CD4-positive, CD25-positive, alpha-beta regulatory T cell (primary cell): Measurements from ENCODE around the gene CORO2A. TPM values are rescaled to one million over a fixed set of nuclear protein-coding genes. Genes with fewer than 3 reads are reported as not detected.

Source experiments
- ATAC-seq, 2 donors: fragments of 150-1000 bp; cut with Tn5 transposase; one replicate each; pipeline ENCODE4 v1.10.0; 2021; ENCODE audit warnings: low read depth in 2 of 2, moderate number of reproducible peaks in 2 of 2, moderate library complexity in 1 of 2
- DNase-seq, 3 donors: peaks; one replicate each; pipeline versions ENCODE4 v3.0.0 to v3.0.0-alpha.2; 2012 to 2022; ENCODE audit warnings: mixed read lengths in 1 of 3
- H3K27ac ChIP-seq: one replicate; pipeline ENCODE4 v1.7.0; 2013; ENCODE audit warnings: mild to moderate bottlenecking, low read length; ENCODE audit not compliant: insufficient read depth, poor library complexity, severe bottlenecking
- H3K27me3 ChIP-seq: one replicate; pipeline ENCODE4 v1.7.0; 2013; ENCODE audit warnings: low read length; ENCODE audit not compliant: control insufficient read depth, insufficient read depth
- H3K36me3 ChIP-seq: one replicate; pipeline ENCODE4 v1.7.0; 2013; ENCODE audit warnings: mild to moderate bottlenecking, low read length, moderate library complexity; ENCODE audit not compliant: control insufficient read depth, insufficient read depth
- H3K4me1 ChIP-seq: 2 replicates; pipeline ENCODE4 v1.7.0; 2013; ENCODE audit warnings: mild to moderate bottlenecking, low read length; ENCODE audit not compliant: insufficient read depth, control insufficient read depth, poor library complexity, severe bottlenecking
- H3K4me3 ChIP-seq: one replicate; pipeline ENCODE4 v1.7.0; 2013; ENCODE audit warnings: low read depth, mild to moderate bottlenecking, low read length, moderate library complexity
- H3K9me3 ChIP-seq, 2 experiments: 1 replicate in 1 of 2; 2 replicates in 1 of 2; pipeline ENCODE4 v1.7.0; 2013; ENCODE audit warnings: low read length in 2 of 2, mild to moderate bottlenecking in 1 of 2, moderate library complexity in 1 of 2; ENCODE audit not compliant: control insufficient read depth in 2 of 2
- H3K27ac Mint-ChIP-seq, 3 donors: one replicate each; pipeline ENCODE4 v1.8.0; 2020 to 2022; ENCODE audit warnings: mild to moderate bottlenecking in 3 of 3, mixed read lengths in 3 of 3, moderate library complexity in 2 of 3
- H3K27me3 Mint-ChIP-seq: one replicate; pipeline ENCODE4 v1.8.0; 2022; ENCODE audit warnings: mild to moderate bottlenecking, mixed read lengths
- H3K36me3 Mint-ChIP-seq: one replicate; pipeline ENCODE4 v1.8.0; 2020; ENCODE audit warnings: mixed read lengths
- H3K4me1 Mint-ChIP-seq, 4 donors: one replicate each; pipeline ENCODE4 v1.8.0; 2020 to 2022; ENCODE audit warnings: mixed read lengths in 4 of 4, mild to moderate bottlenecking in 1 of 4
- H3K4me3 Mint-ChIP-seq, 4 donors: one replicate each; pipeline ENCODE4 v1.8.0; 2020 to 2022; ENCODE audit warnings: mild to moderate bottlenecking in 4 of 4, mixed read lengths in 4 of 4, moderate library complexity in 3 of 4
- H3K9me3 Mint-ChIP-seq, 7 donors: one replicate each; pipeline ENCODE4 v1.8.0; 2020 to 2022; ENCODE audit warnings: mixed read lengths in 7 of 7, mild to moderate bottlenecking in 3 of 7, moderate library complexity in 2 of 7
- polyA plus RNA-seq, 4 donors: library from polyadenylated mRNA; unstranded; fragments of 300-500 nt; fragmentation: Illumina TruSeq; gene quantifications; one replicate each; pipeline ENCODE4 v1.2.3, GENCODE V29; 2021
- total RNA-seq: library from RNA; stranded (reverse); gene quantifications from one replicate; pipeline ENCODE4 v1.2.3, GENCODE V29; 2022

Gene CORO2A
- total and polyA plus RNA-seq, 5 donors from 2014 or later = 13.4 to 27.0 (median 14.1) TPM

GRCh38 chr9:98187926-98188325 is 4.5 kb downstream of the CORO2A start:
- Histone ChIP-seq H3K27me3 (no peaks in the 10 kb centered on the region), H3K27ac (no peak overlapping the region), H3K9me3 (no peaks in the 10 kb centered on the region), H3K36me3 (peaks cover 5% of the 10 kb centered on the region), H3K4me1 (peaks cover 46% of the 10 kb centered on the region), H3K4me3 (no peak overlapping the region)
- no peaks in the 10 kb centered on the region for H3K27me3 Mint-ChIP-seq
- peak overlapping the region in 2 of 3 donors; percentile 36 to 58 for H3K27ac Mint-ChIP-seq
- no peaks in the 10 kb centered on the region for H3K9me3 Mint-ChIP-seq
- peaks cover 5% of the 10 kb centered on the region for H3K36me3 Mint-ChIP-seq
- ATAC-seq (no peak), DNase-seq (no peak)
- peak overlapping the region in 3 of 4 donors; percentile 12 to 48 (median 29) for H3K4me3 Mint-ChIP-seq
- peaks cover 22 to 79% (median 49%) of the 10 kb centered on the region in 4 donors for H3K4me1 Mint-ChIP-seq

- Histone ChIP-seq H3K27ac (no peak overlapping the region), H3K4me1 (peaks cover 43% of the 10 kb centered on the region), H3K36me3 (peaks cover 5% of the 10 kb centered on the region), H3K4me3 (no peak overlapping the region), H3K9me3 (no peaks in the 10 kb centered on the region), H3K27me3 (no peaks in the 10 kb centered on the region)
- peaks cover 11% of the 10 kb centered on the region for H3K36me3 Mint-ChIP-seq
- H3K4me3 Mint-ChIP-seq = no peak overlapping the region
- no peaks in the 10 kb centered on the region for H3K9me3 Mint-ChIP-seq
- DNase-seq (no peak), ATAC-seq (no peak)
- H3K27ac Mint-ChIP-seq = peak overlapping the region in 2 of 3 donors; percentile 60 to 67
- peaks cover 28 to 90% (median 59%) of the 10 kb centered on the region in 4 donors for H3K4me1 Mint-ChIP-seq
- H3K27me3 Mint-ChIP-seq = no peaks in the 10 kb centered on the region
Measured at GRCh38 chr9:98186236-98186635, 6.2 kb downstream of the CORO2A start.

- no peaks in the 10 kb centered on the region for H3K27me3 Mint-ChIP-seq
- DNase-seq (no peak), ATAC-seq (no peak)
- Histone ChIP-seq H3K4me3 (no peak overlapping the region), H3K27ac (no peak overlapping the region), H3K27me3 (no peaks in the 10 kb centered on the region), H3K36me3 (peaks cover 5% of the 10 kb centered on the region), H3K4me1 (peaks cover 38% of the 10 kb centered on the region), H3K9me3 (no peaks in the 10 kb centered on the region)
- no peaks in the 10 kb centered on the region for H3K9me3 Mint-ChIP-seq
- H3K4me3 Mint-ChIP-seq = peak overlapping the region in 2 of 4 donors; percentile 16 to 43
- peaks cover 28 to 90% (median 58%) of the 10 kb centered on the region in 4 donors for H3K4me1 Mint-ChIP-seq
- H3K36me3 Mint-ChIP-seq = peaks cover 11% of the 10 kb centered on the region
- H3K27ac Mint-ChIP-seq = peak overlapping the region in 2 of 3 donors; percentile 60 to 79
Measured at GRCh38 chr9:98185611-98186171, 6.7 kb downstream of the CORO2A start.

- DNase-seq (no peak), ATAC-seq (no peak)
- Histone ChIP-seq H3K27ac (no peak overlapping the region), H3K27me3 (no peaks in the 10 kb centered on the region), H3K4me3 (no peak overlapping the region), H3K36me3 (peaks cover 5% of the 10 kb centered on the region), H3K9me3 (no peaks in the 10 kb centered on the region), H3K4me1 (peaks cover 32% of the 10 kb centered on the region)
- Mint-ChIP-seq H3K4me3 (peak overlapping the region in 3 of 4 donors; percentile 16 to 68 (median 53)), H3K27ac (peak overlapping the region in 2 of 3 donors; percentile 60 to 79), H3K36me3 (peaks cover 17% of the 10 kb centered on the region), H3K4me1 (peaks cover 29 to 90% (median 61%) of the 10 kb centered on the region in 4 donors), H3K27me3 (no peaks in the 10 kb centered on the region), H3K9me3 (no peaks in the 10 kb centered on the region)
Measured at GRCh38 chr9:98185021-98185567, 7.3 kb downstream of the CORO2A start.

GRCh38 chr9:98184326-98184725 is 8.1 kb downstream of the CORO2A start:
- Mint-ChIP-seq H3K36me3 (peaks cover 19% of the 10 kb centered on the region), H3K9me3 (no peaks in the 10 kb centered on the region), H3K27ac (peak overlapping the region in 1 of 3 donors; percentile 79), H3K27me3 (no peaks in the 10 kb centered on the region), H3K4me3 (peak overlapping the region in 1 of 4 donors; percentile 53), H3K4me1 (peaks cover 29 to 90% (median 61%) of the 10 kb centered on the region in 4 donors)
- Histone ChIP-seq H3K36me3 (peaks cover 5% of the 10 kb centered on the region), H3K27me3 (no peaks in the 10 kb centered on the region), H3K4me1 (peaks cover 26% of the 10 kb centered on the region), H3K4me3 (no peak overlapping the region), H3K27ac (no peak overlapping the region), H3K9me3 (no peaks in the 10 kb centered on the region)
- no peak for DNase-seq
- ATAC-seq = no peak

GRCh38 chr9:98182889-98183599 is 9.4 kb downstream of the CORO2A start:
- DNase-seq (no peak), ATAC-seq (no peak)
- Mint-ChIP-seq H3K36me3 (peaks cover 17% of the 10 kb centered on the region), H3K9me3 (no peaks in the 10 kb centered on the region), H3K27ac (peak overlapping the region in 1 of 3 donors; percentile 15), H3K27me3 (no peaks in the 10 kb centered on the region), H3K4me3 (no peak overlapping the region), H3K4me1 (peaks cover 28 to 87% (median 57%) of the 10 kb centered on the region in 4 donors)
- H3K27ac ChIP-seq = no peak overlapping the region
- H3K4me1 ChIP-seq = peaks cover 18% of the 10 kb centered on the region
- no peak overlapping the region for H3K4me3 ChIP-seq
- H3K36me3 ChIP-seq = peaks cover 5% of the 10 kb centered on the region
- no peaks in the 10 kb centered on the region for H3K9me3 ChIP-seq
- H3K27me3 ChIP-seq = no peaks in the 10 kb centered on the region

GRCh38 chr9:98182069-98182820 is 10.2 kb downstream of the CORO2A start:
- Mint-ChIP-seq H3K36me3 (peaks cover 14% of the 10 kb centered on the region), H3K27me3 (no peaks in the 10 kb centered on the region), H3K4me3 (peak overlapping the region in 1 of 4 donors; percentile 56), H3K27ac (peak overlapping the region in 2 of 3 donors; percentile 23 to 38), H3K4me1 (peaks cover 28 to 82% (median 50%) of the 10 kb centered on the region in 4 donors), H3K9me3 (no peaks in the 10 kb centered on the region)
- Histone ChIP-seq H3K4me1 (peaks cover 18% of the 10 kb centered on the region), H3K9me3 (no peaks in the 10 kb centered on the region), H3K4me3 (no peak overlapping the region), H3K27me3 (no peaks in the 10 kb centered on the region), H3K27ac (no peak overlapping the region), H3K36me3 (peaks cover 3% of the 10 kb centered on the region)
- DNase-seq (no peak), ATAC-seq (no peak)
